ENCODE data around the gene CD69.

CD69 gene

DNA sequence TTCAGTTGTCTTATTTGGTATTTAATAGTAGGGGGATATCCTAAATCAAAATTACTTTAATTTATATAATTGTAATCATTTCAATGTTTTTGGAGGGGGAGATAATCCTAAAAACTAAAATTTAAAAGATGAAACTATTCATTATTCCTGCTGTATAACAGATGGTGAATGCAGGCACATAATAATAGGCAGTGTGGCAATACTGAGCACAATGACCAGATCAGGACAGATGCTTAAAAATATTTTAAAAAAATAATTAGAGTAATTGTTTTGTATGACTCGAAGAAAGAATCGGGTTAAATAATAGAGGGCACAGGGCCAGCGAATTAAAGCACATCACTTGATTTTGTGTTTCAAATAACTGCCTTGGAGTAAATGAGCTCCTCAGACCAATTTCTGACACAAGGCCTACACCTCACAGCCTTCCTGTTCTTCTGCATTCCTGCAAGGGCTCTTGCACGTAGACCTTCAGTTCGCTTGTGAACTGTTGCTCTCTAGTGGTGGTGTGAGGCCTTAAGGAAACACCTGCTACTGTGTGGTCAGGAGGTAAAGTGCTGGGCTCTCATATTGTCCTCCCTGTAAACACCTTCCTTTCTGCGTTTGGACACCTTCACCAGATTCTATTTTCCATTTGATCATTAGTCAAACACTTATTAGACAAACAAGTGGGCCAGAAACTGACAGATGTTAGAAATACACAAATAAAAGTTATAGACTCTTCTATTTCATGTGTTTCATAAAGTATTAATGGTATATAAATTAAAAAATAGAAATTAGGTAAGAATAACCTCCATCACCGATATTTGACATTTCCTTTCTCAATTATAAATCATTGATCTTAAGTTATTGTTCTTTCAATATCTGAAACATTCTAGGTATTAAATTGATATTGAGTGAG is 37.3 kb upstream of the CD69 start:
- H3K4me3 ChIP-seq (ENCODE audit: low read depth, low read length) = no peak overlapping the region
- TF ChIP-seq, protein P1, sequence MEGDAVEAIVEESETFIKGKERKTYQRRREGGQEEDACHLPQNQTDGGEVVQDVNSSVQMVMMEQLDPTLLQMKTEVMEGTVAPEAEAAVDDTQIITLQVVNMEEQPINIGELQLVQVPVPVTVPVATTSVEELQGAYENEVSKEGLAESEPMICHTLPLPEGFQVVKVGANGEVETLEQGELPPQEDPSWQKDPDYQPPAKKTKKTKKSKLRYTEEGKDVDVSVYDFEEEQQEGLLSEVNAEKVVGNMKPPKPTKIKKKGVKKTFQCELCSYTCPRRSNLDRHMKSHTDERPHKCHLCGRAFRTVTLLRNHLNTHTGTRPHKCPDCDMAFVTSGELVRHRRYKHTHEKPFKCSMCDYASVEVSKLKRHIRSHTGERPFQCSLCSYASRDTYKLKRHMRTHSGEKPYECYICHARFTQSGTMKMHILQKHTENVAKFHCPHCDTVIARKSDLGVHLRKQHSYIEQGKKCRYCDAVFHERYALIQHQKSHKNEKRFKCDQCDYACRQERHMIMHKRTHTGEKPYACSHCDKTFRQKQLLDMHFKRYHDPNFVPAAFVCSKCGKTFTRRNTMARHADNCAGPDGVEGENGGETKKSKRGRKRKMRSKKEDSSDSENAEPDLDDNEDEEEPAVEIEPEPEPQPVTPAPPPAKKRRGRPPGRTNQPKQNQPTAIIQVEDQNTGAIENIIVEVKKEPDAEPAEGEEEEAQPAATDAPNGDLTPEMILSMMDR (IDR thresholded peaks at IDR 0.05; ENCODE audit: control insufficient read depth, extremely low read depth, insufficient read depth) = peak; percentile 98
- DNase-seq (ENCODE audit: low read depth) = peak; percentile 92

DNA sequence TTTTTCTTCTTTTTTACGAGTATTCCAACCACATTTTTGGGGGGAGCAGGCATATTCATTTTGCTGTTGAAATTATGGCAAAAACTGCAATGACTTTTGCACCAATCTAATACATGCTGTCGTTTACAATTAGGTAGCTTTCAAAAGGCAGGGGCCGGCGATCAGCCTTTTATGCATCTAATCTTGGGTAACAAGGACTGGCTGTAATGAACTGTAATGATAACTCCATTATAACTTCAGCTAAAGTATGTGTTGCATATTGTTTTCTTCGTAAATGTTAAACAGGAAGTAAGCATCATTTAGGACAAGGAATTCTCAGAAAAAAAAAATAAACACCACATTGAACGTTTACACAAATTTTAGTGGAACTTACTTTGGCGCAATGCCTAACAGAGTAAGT is 36.3 kb upstream of the CD69 start:
- no peak overlapping the region for H3K4me3 ChIP-seq (ENCODE audit: low read depth, low read length)
- no peak for DNase-seq (ENCODE audit: low read depth)
- TF ChIP-seq, protein P1 (IDR thresholded peaks at IDR 0.05; ENCODE audit: control insufficient read depth, extremely low read depth, insufficient read depth) = no peak

DNA sequence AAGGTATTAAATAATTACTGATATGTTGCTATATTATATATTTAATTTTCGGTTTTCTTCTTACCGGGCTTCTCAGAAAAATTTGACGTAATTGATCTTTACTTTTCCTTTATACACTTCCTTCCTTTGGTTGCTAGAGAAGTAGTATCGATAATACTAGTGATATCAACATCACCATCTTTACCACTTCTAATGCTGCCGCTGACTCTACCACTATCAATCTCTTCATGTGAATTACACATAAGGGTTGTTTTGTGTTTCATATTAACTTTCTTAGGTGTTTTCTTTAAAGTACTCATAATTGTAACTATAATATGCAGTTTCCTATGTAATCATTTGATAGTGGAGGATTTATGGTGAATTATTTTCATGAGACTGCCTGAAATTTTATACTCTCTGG is 35.6 kb upstream of the CD69 start:
- DNase-seq (ENCODE audit: low read depth) = no peak
- TF ChIP-seq, protein P1 (IDR thresholded peaks at IDR 0.05; ENCODE audit: control insufficient read depth, extremely low read depth, insufficient read depth) = no peak
- H3K4me3 ChIP-seq (ENCODE audit: low read depth, low read length) = no peak overlapping the region

DNA sequence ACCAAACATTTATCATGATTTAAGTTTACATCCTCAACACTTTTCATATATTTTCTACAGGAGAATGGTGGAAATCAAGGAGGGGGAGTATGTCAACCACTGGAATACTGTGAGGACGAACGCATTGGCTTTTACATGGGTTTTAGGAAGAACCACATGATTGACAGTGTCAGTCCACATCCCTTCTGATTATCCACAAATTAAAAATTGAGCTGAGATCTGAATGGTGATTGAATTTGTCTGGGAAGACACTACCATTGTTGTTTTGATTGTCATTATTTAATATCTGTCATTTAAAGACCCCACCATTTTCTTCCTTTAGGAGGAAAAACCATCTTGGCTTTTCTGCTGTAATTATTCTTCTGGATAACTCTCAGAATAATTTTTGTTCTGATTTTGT is 35.2 kb upstream of the CD69 start:
- no peak for DNase-seq (ENCODE audit: low read depth)
- TF ChIP-seq, protein P1 (IDR thresholded peaks at IDR 0.05; ENCODE audit: control insufficient read depth, extremely low read depth, insufficient read depth) = no peak

DNA sequence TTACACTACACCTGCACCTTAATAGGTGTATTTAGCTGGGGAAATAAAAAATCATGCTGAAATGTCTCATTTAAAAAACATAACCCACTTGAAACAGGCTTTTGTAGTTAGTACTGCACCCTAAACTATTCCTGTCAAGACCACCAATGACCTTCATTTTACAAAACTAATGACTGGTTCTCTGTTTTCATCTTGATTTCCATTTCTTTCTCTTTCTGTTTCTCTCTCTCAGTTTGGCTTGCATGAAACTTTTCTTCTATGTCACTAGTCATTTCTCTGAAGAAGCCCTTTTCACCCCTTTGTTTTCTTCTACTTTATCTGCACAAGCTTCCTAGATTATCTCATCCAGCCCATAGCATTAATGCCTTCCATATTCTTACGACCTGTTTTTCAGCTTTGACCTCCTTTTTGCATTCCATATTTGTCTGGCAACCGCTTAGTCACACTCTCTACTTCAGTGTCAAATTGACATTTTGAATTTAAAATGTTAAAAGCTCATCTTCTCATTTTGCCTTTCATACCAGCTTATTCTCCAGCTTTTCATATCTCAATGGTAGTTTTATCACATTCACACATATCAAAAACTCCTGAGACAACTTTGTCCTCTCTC is 33.9 kb upstream of the CD69 start:
- no peak for DNase-seq (ENCODE audit: low read depth)
- TF ChIP-seq, protein P1 (IDR thresholded peaks at IDR 0.05; ENCODE audit: control insufficient read depth, extremely low read depth, insufficient read depth) = no peak
- no peak overlapping the region for H3K4me3 ChIP-seq (ENCODE audit: low read depth, low read length)

More for the DNA sequence above, 35.2 kb upstream of the CD69 start:
- H3K4me3 ChIP-seq (ENCODE audit: low read depth, low read length) = no peak overlapping the region

DNA sequence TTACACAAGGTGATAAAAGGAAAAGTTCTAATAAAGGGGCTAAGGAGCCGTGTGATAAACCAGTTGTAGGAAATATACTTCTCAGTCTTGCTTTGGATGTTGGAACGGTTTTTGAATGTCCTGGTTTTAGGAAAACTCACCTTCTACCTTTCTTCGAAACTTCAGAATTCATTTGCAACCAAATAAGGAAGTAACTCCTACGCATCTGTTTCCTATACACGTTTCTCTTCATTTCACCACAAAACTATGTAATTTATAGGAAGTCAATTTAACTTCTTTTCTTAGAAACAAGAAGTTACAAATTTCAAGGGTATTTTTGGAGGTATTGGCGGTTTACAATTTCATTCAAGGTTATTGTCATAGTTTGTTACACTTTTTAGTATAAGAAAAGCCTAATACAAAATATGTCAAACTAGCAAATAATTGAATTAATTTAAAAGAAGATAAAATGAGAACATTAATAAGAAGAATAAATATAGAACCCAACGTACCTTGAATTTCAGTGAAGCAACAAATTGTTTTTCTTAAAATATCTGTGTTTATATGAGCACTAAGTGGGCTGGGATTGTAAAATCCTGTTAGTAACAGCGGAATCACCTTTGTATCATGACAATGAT is 33.2 kb upstream of the CD69 start:
- H3K4me3 ChIP-seq (ENCODE audit: low read depth, low read length) = no peak overlapping the region
- TF ChIP-seq, protein P1 (IDR thresholded peaks at IDR 0.05; ENCODE audit: control insufficient read depth, extremely low read depth, insufficient read depth) = no peak
- DNase-seq (ENCODE audit: low read depth) = no peak

Measured in LNCaP clone FGC (cell line).